ENCODE measurements around the gene JADE2.

The JADE2 gene

GRCh38 chr5:134570886-134571285 is 45.4 kb downstream of the JADE2 start:
- Histone ChIP-seq H3K4me2 (no peak overlapping the region), H3K36me3 (ENCODE audit: insufficient read depth) (no peaks in the 10 kb centered on the region; the same call in 1 of the 2 replicates), H3K4me3 (IDR thresholded peaks at IDR 0.05; ENCODE audit: insufficient read depth, low read depth, low read length) (no peak overlapping the region), H4K20me1 (ENCODE audit: insufficient read depth) (no peaks in the 10 kb centered on the region), H2AFZ (ENCODE audit: low read depth) (no peak overlapping the region), H3K4me1 (ENCODE audit: low read depth, poor library complexity, severe bottlenecking) (peaks cover 8% of the 10 kb centered on the region), H3K27me3 (ENCODE audit: insufficient read depth, low read depth) (no peaks in the 10 kb centered on the region), H3K9ac (no peak overlapping the region), H3K27ac (no peak overlapping the region), H3K79me2 (ENCODE audit: insufficient read depth, low read depth) (no peaks in the 10 kb centered on the region)
- TF ChIP-seq CTCF (conservative IDR thresholded peaks at IDR 0.05; ENCODE audit: low read depth, low read length) = no peak

DNA sequence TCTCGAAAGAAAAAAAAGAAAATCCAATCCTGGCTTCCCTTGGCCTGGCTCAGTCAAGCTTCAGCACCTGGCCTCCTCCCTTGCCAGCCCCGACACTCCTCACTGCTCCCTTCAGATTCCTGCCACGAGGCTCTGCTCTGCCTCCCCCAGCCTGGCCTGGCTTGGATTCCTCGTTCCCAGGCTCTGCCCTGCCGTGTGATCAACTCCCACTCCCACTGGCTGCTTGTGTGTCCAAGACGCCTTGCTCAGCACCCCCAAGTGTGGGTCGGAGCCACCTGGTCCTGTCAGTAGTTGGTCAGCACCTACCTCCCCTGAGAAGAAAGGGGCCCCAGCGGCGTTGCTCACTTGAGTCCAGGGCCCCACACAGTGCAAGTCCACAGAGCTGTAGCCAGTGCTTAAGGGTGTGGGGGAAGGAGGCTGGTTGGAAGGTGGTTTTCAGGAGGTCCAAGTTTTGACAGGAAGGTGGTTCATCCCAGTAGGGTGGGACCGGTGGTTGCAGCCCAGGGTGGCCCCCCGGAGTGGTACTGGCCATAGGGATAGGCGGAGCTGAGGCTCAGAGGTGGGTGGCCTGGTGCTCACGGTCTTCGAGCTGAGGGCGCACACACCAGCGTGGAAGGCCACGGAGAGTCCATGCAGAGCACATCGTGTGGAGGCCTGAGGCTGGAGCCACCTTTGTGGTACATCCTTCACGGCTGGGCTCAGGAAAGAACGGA is 46.4 kb downstream of the JADE2 start:
- Histone ChIP-seq H3K9ac (no peak overlapping the region), H3K36me3 (ENCODE audit: insufficient read depth) (no peaks in the 10 kb centered on the region; the same call in 1 of the 2 replicates)

DNA sequence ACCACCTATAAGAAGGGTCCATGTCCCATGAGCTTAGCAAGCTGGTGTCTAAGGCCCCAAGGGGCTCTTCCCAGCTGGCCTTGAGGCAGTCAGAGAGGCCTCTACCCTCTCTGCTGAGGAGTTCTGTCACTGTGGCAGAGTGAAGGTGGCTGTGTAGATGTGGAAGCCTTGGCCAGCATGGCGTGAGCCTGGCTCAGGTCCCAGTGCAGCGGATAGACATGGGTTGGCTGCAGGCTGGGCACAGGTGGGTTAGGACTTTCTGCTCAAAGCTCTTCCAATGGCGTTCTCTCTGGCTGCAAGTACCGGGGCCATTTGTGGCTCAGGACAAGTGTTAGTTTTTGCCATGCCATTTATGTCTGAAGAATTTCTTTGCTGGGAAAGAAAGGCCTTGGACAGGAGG is 47.3 kb downstream of the JADE2 start:
- Histone ChIP-seq H2AFZ (ENCODE audit: low read depth) (no peak overlapping the region), H3K36me3 (ENCODE audit: insufficient read depth) (no peaks in the 10 kb centered on the region; the same call in 1 of the 2 replicates), H3K27ac (no peak overlapping the region), H3K4me3 (IDR thresholded peaks at IDR 0.05; ENCODE audit: insufficient read depth, low read depth, low read length) (no peak overlapping the region), H3K9ac (no peak overlapping the region), H3K4me1 (ENCODE audit: low read depth, poor library complexity, severe bottlenecking) (peaks cover 8% of the 10 kb centered on the region), H4K20me1 (ENCODE audit: insufficient read depth) (no peaks in the 10 kb centered on the region), H3K4me2 (no peak overlapping the region), H3K27me3 (ENCODE audit: insufficient read depth, low read depth) (no peaks in the 10 kb centered on the region), H3K79me2 (ENCODE audit: insufficient read depth, low read depth) (no peaks in the 10 kb centered on the region)
- no peak for TF ChIP-seq CTCF (conservative IDR thresholded peaks at IDR 0.05; ENCODE audit: low read depth, low read length)

More for the DNA sequence above, 46.4 kb downstream of the JADE2 start:
- no peaks in the 10 kb centered on the region for H3K79me2 ChIP-seq (ENCODE audit: insufficient read depth, low read depth)
- H3K27me3 ChIP-seq (ENCODE audit: insufficient read depth, low read depth) = no peaks in the 10 kb centered on the region
- no peak overlapping the region for H2AFZ ChIP-seq (ENCODE audit: low read depth)
- no peak overlapping the region for H3K4me3 ChIP-seq (IDR thresholded peaks at IDR 0.05; ENCODE audit: insufficient read depth, low read depth, low read length)
- H4K20me1 ChIP-seq (ENCODE audit: insufficient read depth) = no peaks in the 10 kb centered on the region
- TF ChIP-seq CTCF (conservative IDR thresholded peaks at IDR 0.05; ENCODE audit: low read depth, low read length) = no peak
- H3K4me1 ChIP-seq (ENCODE audit: low read depth, poor library complexity, severe bottlenecking) = peaks cover 8% of the 10 kb centered on the region
- no peak overlapping the region for H3K27ac ChIP-seq
- H3K4me2 ChIP-seq = no peak overlapping the region

DNA sequence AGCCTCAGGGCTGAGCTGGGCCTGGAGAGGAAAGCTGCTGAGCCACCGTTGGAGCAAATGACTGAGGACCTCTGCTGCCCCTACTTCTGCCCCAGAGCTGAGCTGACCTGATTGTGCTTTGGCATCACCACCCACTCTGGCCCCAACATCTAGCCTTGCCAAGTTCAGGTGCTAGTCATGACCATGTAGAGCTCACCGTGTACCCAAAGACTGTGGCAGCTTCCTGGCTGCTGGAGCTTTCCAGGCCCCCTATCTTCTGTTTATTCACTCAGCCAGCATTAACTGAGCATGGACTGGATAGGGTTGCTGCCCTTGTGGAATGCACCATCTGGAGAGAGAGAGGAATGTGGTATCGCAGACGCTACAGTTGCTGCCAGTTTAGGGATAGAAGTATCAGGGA is 49.1 kb downstream of the JADE2 start:
- H3K9ac ChIP-seq = no peak overlapping the region
- no peaks in the 10 kb centered on the region for H3K27me3 ChIP-seq (ENCODE audit: insufficient read depth, low read depth)
- H4K20me1 ChIP-seq (ENCODE audit: insufficient read depth) = no peaks in the 10 kb centered on the region
- no peak overlapping the region for H2AFZ ChIP-seq (ENCODE audit: low read depth)
- no peak overlapping the region for H3K4me3 ChIP-seq (IDR thresholded peaks at IDR 0.05; ENCODE audit: insufficient read depth, low read depth, low read length)
- H3K4me2 ChIP-seq = no peak overlapping the region
- no peak for TF ChIP-seq CTCF (conservative IDR thresholded peaks at IDR 0.05; ENCODE audit: low read depth, low read length)
- no peaks in the 10 kb centered on the region; the same call in 1 of the 2 replicates for H3K36me3 ChIP-seq (ENCODE audit: insufficient read depth)
- no peaks in the 10 kb centered on the region for H3K4me1 ChIP-seq (ENCODE audit: low read depth, poor library complexity, severe bottlenecking)
- H3K79me2 ChIP-seq (ENCODE audit: insufficient read depth, low read depth) = no peaks in the 10 kb centered on the region
- H3K27ac ChIP-seq = no peak overlapping the region

All from KMS-11 (cell line).